Neuronal stem cell (in vitro differentiated cells): Measurements from ENCODE around the gene MTOR.
"Not testable (repeated sequence)": the region's sequence is repeated elsewhere in the genome, so short reads cannot be mapped to it uniquely, and the experiment has no call there.

Experiments
- DNase-seq: peaks from one replicate; pipeline ENCODE4 v3.0.0-alpha.2; 2013; ENCODE audit warnings: low spot score
- H2AFZ ChIP-seq: one replicate; pipeline ENCODE4 v1.6.1; 2013; ENCODE audit warnings: mild to moderate bottlenecking, low read length, inconsistent platforms
- H2AK5ac ChIP-seq: 2 replicates; pipeline ENCODE4 v1.6.1; 2013; ENCODE audit warnings: low read depth, mild to moderate bottlenecking, inconsistent platforms, low read length, moderate library complexity, mixed read lengths
- H2BK120ac ChIP-seq: 2 replicates; pipeline ENCODE4 v1.6.1; 2013; ENCODE audit warnings: low read depth, mild to moderate bottlenecking, inconsistent platforms, low read length, moderate library complexity, mixed read lengths
- H2BK12ac ChIP-seq: one replicate; pipeline ENCODE4 v1.6.1; 2013; ENCODE audit warnings: low read length, inconsistent platforms
- H2BK15ac ChIP-seq: 2 replicates; pipeline ENCODE4 v1.6.1; 2013; ENCODE audit warnings: mild to moderate bottlenecking, low read length, inconsistent platforms, mixed read lengths
- H2BK5ac ChIP-seq: one replicate; pipeline ENCODE4 v1.6.1; 2013; ENCODE audit warnings: inconsistent platforms, mild to moderate bottlenecking, low read length, moderate library complexity
- H3K14ac ChIP-seq: one replicate; pipeline ENCODE4 v1.6.1; 2013; ENCODE audit warnings: low read length, inconsistent platforms
- H3K18ac ChIP-seq: 2 replicates; pipeline ENCODE4 v1.6.1; 2013; ENCODE audit warnings: low read length, inconsistent platforms
- H3K23ac ChIP-seq: 2 replicates; pipeline ENCODE4 v1.6.1; 2013; ENCODE audit warnings: low read depth, mild to moderate bottlenecking, mixed read lengths, low read length, inconsistent platforms; ENCODE audit not compliant: poor library complexity
- H3K27ac ChIP-seq: replicated peaks from 3 replicates; pipeline ENCODE4 v1.5.1; 2013; ENCODE audit warnings: low read length, inconsistent platforms
- H3K27me3 ChIP-seq, 3 experiments: 2 replicates each; pipeline ENCODE4 v1.6.1; 2013; ENCODE audit warnings: low read length in 3 of 3, mild to moderate bottlenecking in 2 of 3, inconsistent platforms in 1 of 3, low read depth in 1 of 3, mixed read lengths in 1 of 3, moderate library complexity in 1 of 3; ENCODE audit not compliant: control insufficient read depth in 3 of 3, insufficient read depth in 3 of 3
- H3K36me3 ChIP-seq, 2 donors: replicated peaks in 1 of 2; 2 replicates each; pipeline ENCODE4 v1.6.1; 2013; ENCODE audit warnings: low read length in 2 of 2; ENCODE audit not compliant: control insufficient read depth in 2 of 2, insufficient read depth in 2 of 2
- H3K4ac ChIP-seq: 2 replicates; pipeline ENCODE4 v1.6.1; 2013; ENCODE audit warnings: inconsistent platforms, mild to moderate bottlenecking, low read length, moderate library complexity
- H3K4me1 ChIP-seq, 2 donors: 1 replicate in 1 of 2; 2 replicates in 1 of 2; pipeline ENCODE4 v1.6.1; 2013; ENCODE audit warnings: low read length in 2 of 2, low read depth in 1 of 2; ENCODE audit not compliant: control insufficient read depth in 2 of 2, insufficient read depth in 1 of 2
- H3K4me2 ChIP-seq: one replicate; pipeline ENCODE4 v1.6.1; 2013; ENCODE audit warnings: mild to moderate bottlenecking, low read length, inconsistent platforms; ENCODE audit not compliant: insufficient read depth, poor library complexity, severe bottlenecking
- H3K4me3 ChIP-seq, 2 donors: 2 replicates each; pipeline ENCODE4 v1.5.1; 2013; ENCODE audit warnings: low read length in 2 of 2, mild to moderate bottlenecking in 2 of 2, inconsistent platforms in 1 of 2, moderate library complexity in 1 of 2
- H3K79me1 ChIP-seq: one replicate; pipeline ENCODE4 v1.6.1; 2013; ENCODE audit warnings: low read depth, mild to moderate bottlenecking, inconsistent platforms, low read length, moderate library complexity
- H3K9ac ChIP-seq: one replicate; pipeline ENCODE4 v1.6.1; 2013; ENCODE audit warnings: mild to moderate bottlenecking, low read depth, low read length, inconsistent platforms; ENCODE audit not compliant: poor library complexity
- H3K9me3 ChIP-seq, 2 donors: replicated peaks in 1 of 2; 2 replicates each; pipeline versions ENCODE3 to v1.6.1; 2013; ENCODE audit warnings: low read length in 2 of 2, mild to moderate bottlenecking in 2 of 2, inconsistent platforms in 1 of 2, low read depth in 1 of 2, mixed read lengths in 1 of 2, moderate library complexity in 1 of 2; ENCODE audit not compliant: control insufficient read depth in 2 of 2, insufficient read depth in 1 of 2
- H4K8ac ChIP-seq: one replicate; pipeline ENCODE4 v1.6.1; 2013; ENCODE audit warnings: low read depth, mild to moderate bottlenecking, inconsistent platforms, low read length, moderate library complexity
- H4K91ac ChIP-seq: one replicate; pipeline ENCODE4 v1.6.1; 2013; ENCODE audit warnings: low read length, low read depth, mild to moderate bottlenecking, inconsistent platforms; ENCODE audit not compliant: poor library complexity
- WGBS, 2 donors: extraction: QIAGEN DNeasy Blood & Tissue Kit; methylation state at CpG; one replicate each; pipeline ENCODE4 v1.1.7; 2013; ENCODE audit warnings: missing lambda C conversion rate in 2 of 2, mixed read lengths in 1 of 2; ENCODE audit not compliant: insufficient read length in 2 of 2, insufficient replicate concordance in 1 of 2; ENCODE audit errors: extremely low coverage in 2 of 2; 5-methylcytosine and 5-hydroxymethylcytosine counted together

MTOR gene

DNA sequence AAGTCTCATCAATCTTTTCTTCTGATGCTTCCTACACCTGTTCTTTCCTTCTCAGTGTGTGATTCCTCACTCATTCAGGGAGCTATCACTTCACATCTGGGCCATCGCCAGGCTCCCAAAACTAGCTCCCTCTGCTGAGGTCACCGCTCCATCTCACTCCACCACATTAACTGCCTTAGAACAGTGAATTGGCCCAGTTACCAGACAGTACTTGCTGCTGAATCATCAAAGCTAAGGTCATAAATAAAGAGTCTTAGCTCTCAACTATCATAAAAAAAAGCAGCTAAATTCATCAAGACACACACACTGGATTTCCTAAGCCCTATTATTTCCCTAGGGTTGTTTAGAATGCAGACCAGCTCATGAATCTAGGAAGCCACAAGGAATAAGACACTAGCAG lies 183.7 kb downstream of the MTOR start:
- no peak overlapping the region for H3K4me3 ChIP-seq
- H4K8ac ChIP-seq: no peak overlapping the region
- peaks cover 4% of the 10 kb centered on the region for H3K79me1 ChIP-seq
- WGBS, 2 donors: no CpG with 5 or more reads among the region's 2 CpGs
- H3K27me3 ChIP-seq: no peaks in the 10 kb centered on the region
- H2AK5ac ChIP-seq: no peak overlapping the region
- H2BK12ac ChIP-seq: no peak overlapping the region
- no peaks in the 10 kb centered on the region for H3K9me3 ChIP-seq
- no peak overlapping the region for H2AFZ ChIP-seq
- H3K23ac ChIP-seq: no peak overlapping the region
- no peak overlapping the region for H2BK15ac ChIP-seq
- H2BK120ac ChIP-seq: no peak overlapping the region
- H3K27ac ChIP-seq: no peak overlapping the region
- DNase-seq: no peak
- H3K4me2 ChIP-seq: no peak overlapping the region
- no peak overlapping the region for H3K9ac ChIP-seq
- H3K14ac ChIP-seq: no peak overlapping the region
- H3K18ac ChIP-seq: no peak overlapping the region
- no peak overlapping the region for H4K91ac ChIP-seq
- H3K36me3 ChIP-seq: peaks cover 54 to 94% of the 10 kb centered on the region in 2 donors
- H3K4me1 ChIP-seq: no peaks in the 10 kb centered on the region
- H3K4ac ChIP-seq: no peak overlapping the region
- no peak overlapping the region for H2BK5ac ChIP-seq

DNA sequence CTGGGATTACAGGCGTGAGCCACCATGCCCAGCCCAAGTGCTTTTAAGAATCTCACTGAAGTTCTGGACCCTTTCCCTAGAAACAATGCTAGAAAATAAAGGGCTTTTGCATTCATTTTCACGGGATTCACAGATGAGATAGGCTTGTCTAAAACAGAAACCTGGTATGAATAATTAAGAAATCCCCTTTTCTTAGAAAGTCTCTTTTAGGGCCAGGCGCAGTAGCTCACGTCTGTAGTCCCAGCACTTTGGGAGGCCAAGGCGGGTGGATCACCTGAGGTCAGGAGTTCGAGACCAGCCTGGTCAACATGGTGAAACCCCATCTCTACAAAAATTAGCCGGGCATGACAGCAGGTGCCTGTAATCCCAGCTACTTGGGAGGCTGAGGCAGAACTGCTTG lies 189.0 kb downstream of the MTOR start:
- H2AFZ ChIP-seq, DNase-seq, H3K4me2 ChIP-seq, H3K4me1 ChIP-seq, H3K9me3 ChIP-seq, H3K79me1 ChIP-seq, H3K14ac ChIP-seq, H3K27me3 ChIP-seq, H2BK5ac ChIP-seq, H4K91ac ChIP-seq, H3K9ac ChIP-seq, H3K4ac ChIP-seq, H2BK120ac ChIP-seq, H3K18ac ChIP-seq, H2BK12ac ChIP-seq, H3K23ac ChIP-seq, H2BK15ac ChIP-seq, H3K27ac ChIP-seq, H4K8ac ChIP-seq, H3K4me3 ChIP-seq, H2AK5ac ChIP-seq: not testable (repeated sequence)
- peaks cover 62 to 95% of the 10 kb centered on the region in 2 donors for H3K36me3 ChIP-seq
- whole genome bisulfite sequencing, 2 donors: no CpG with 5 or more reads among the region's 7 CpGs

DNA sequence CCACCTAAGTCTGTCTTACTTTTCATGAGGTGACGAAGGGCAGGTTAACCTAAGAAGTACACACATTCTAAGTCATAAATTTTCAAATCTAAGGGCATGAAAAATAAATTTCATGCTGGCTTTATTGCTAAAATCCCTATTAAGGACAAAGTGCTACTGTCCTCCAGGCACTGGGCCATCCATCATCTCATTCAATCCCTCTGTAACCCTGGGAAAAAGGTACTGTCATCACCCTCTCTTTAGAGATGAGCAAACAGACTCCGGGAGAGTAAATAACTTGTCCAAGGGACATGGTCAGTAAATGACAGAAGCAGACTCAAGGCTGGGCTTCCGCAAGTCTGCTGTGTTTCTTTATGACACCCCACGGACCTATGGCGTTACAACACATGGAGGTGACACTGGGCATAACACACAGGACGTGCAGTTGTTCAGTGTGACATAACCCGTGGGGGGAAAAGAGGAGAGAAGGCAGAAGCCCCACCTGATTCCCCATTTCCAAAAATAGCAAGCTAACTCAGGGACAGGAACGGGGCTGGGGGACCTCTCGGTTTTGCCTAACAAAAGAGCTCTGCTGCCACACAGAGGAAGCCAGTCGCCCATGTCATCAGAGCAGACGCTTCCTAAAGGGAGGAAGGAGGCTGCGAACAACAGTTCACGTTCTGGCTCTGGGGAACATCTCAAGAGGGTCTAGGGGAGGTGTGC lies 190.0 kb downstream of the MTOR start:
- Histone ChIP-seq H3K27me3 (no peaks in the 10 kb centered on the region), H3K4me2 (no peak overlapping the region), H3K36me3 (peaks cover 68 to 97% of the 10 kb centered on the region in 2 donors), H3K14ac (no peak overlapping the region), H2AFZ (no peak overlapping the region), H3K4ac (no peak overlapping the region), H2BK15ac (no peak overlapping the region), H3K4me3 (no peak overlapping the region), H3K27ac (no peak overlapping the region), H2BK120ac (no peak overlapping the region), H2AK5ac (no peak overlapping the region), H2BK12ac (no peak overlapping the region), H3K23ac (no peak overlapping the region), H2BK5ac (no peak overlapping the region), H4K8ac (no peak overlapping the region), H4K91ac (no peak overlapping the region), H3K9ac (no peak overlapping the region), H3K18ac (no peak overlapping the region), H3K9me3 (no peaks in the 10 kb centered on the region), H3K79me1 (peaks cover 2% of the 10 kb centered on the region), H3K4me1 (no peaks in the 10 kb centered on the region)
- WGBS, 2 donors: no CpG with 5 or more reads among the region's 13 CpGs
- no peak for DNase-seq

DNA sequence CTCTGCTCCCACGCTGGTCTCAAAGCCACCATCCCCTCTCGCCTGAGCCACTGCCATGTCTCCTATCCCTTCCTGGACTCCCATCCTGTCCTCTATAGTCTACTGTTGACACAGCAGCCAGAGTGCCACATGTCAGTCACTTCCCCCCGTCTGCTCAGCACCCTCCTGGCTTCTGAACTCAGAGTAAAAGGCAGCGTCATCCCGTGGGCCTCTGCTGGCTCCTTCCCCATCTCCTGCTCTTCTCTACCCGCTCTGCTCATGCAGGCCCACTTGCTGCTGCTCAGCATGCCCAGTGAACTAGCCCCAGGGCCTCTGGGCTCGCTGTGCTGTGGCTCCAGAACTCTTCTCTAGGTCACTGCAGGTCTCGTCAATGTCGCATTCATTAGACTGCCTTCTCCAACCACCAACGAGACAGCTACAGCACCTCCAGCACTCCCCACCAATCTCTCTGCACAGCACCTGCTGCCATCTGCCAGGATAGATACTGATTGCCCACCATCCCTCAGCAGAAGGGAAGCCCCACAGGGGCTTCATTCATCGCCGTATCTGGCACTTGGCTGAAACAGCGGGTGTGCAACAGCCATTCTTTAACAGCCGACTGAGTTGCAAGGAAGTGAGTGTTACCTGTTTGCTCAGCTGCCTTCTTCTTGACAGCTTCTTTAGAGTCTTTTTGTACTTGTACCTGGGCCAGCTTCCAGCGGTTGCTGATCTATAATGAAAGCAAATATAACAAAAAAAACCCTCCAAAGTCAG lies 190.7 kb downstream of the MTOR start:
- Histone ChIP-seq H3K23ac (no peak overlapping the region), H3K27ac (no peak overlapping the region), H2BK5ac (no peak overlapping the region), H2BK120ac (no peak overlapping the region), H4K8ac (no peak overlapping the region), H4K91ac (no peak overlapping the region), H3K9me3 (no peaks in the 10 kb centered on the region), H2AK5ac (no peak overlapping the region), H3K4me1 (no peaks in the 10 kb centered on the region), H3K36me3 (peaks cover 63 to 93% of the 10 kb centered on the region in 2 donors), H2BK15ac (no peak overlapping the region), H3K79me1 (peaks cover 2% of the 10 kb centered on the region), H3K4me3 (no peak overlapping the region), H3K27me3 (no peaks in the 10 kb centered on the region), H3K9ac (no peak overlapping the region), H3K4ac (no peak overlapping the region), H3K14ac (no peak overlapping the region), H3K18ac (no peak overlapping the region), H3K4me2 (no peak overlapping the region), H2BK12ac (no peak overlapping the region), H2AFZ (no peak overlapping the region)
- no peak for DNase-seq
- no CpG with 5 or more reads among the region's 15 CpGs for WGBS, 2 donors
